Vagina (tissue), 2 donors: ENCODE results near the gene OXER1.

ENCODE experiments used
- POLR2A ChIP-seq, 2 donors: fragments of 450-650 bp; IDR thresholded peaks; one replicate each; pipeline ENCODE4 v1.6.1; 2017; ENCODE audit warnings: antibody characterized with exemption in 2 of 2, mild to moderate bottlenecking in 2 of 2, moderate library complexity in 2 of 2
- POLR2AphosphoS5 ChIP-seq, 2 donors: sonication (generic); formaldehyde crosslinking; IDR thresholded peaks; one replicate each; pipeline ENCODE4 v1.9.0; 2017; ENCODE audit warnings: antibody characterized with exemption in 2 of 2, mild to moderate bottlenecking in 2 of 2, low read depth in 1 of 2; ENCODE audit not compliant: insufficient read depth in 1 of 2
- TF ChIP-seq, protein P1 (sequence below), 3 experiments: fragments of 450-650 bp in 2 of 3; fragments of 200-600 bp in 1 of 3; sonication (generic) in 1 of 3; IDR thresholded peaks; one replicate each; pipeline ENCODE4 v1.5.1; 2017 to 2019; ENCODE audit warnings: antibody characterized with exemption in 3 of 3, mild to moderate bottlenecking in 2 of 3, moderate library complexity in 2 of 3

DNA sequence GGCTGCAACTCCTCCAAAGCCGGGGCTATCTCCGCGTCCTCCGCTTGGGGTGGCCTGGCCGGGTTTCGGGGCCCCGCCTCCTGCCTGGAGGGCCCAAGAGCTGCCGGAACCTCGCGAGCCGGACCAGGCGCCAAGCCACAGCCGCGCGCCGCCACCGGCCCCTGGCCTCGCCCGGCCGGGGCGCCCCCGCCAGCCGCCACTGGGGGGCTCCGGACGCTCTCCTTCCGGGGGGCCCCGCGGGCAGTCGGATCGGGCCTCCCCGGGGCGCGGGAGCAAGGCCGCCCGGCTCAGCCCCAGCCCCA is 45.8 kb upstream of the OXER1 start:
- TF ChIP-seq POLR2A (IDR thresholded peaks at IDR 0.05): no peak
- TF ChIP-seq, protein P1, sequence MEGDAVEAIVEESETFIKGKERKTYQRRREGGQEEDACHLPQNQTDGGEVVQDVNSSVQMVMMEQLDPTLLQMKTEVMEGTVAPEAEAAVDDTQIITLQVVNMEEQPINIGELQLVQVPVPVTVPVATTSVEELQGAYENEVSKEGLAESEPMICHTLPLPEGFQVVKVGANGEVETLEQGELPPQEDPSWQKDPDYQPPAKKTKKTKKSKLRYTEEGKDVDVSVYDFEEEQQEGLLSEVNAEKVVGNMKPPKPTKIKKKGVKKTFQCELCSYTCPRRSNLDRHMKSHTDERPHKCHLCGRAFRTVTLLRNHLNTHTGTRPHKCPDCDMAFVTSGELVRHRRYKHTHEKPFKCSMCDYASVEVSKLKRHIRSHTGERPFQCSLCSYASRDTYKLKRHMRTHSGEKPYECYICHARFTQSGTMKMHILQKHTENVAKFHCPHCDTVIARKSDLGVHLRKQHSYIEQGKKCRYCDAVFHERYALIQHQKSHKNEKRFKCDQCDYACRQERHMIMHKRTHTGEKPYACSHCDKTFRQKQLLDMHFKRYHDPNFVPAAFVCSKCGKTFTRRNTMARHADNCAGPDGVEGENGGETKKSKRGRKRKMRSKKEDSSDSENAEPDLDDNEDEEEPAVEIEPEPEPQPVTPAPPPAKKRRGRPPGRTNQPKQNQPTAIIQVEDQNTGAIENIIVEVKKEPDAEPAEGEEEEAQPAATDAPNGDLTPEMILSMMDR (IDR thresholded peaks at IDR 0.05): no peak
- no peak for TF ChIP-seq POLR2AphosphoS5 (IDR thresholded peaks at IDR 0.05; ENCODE audit: insufficient read depth in 1 of 2, low read depth in 1 of 2)
